Stimulated activated CD8-positive, alpha-beta memory T cell treated with anti-CD3 and anti-CD28 coated beads, Interleukin-12 subunit alpha, Interleukin-12 subunit beta, amount 100 ng/mL, for 24 hours (primary cell): ENCODE measurements around the gene SLC1A1.

Experiments used
- DNase-seq: peaks from one replicate; pipeline ENCODE4 v3.0.0-alpha.2; 2020; ENCODE audit errors: extremely low read depth

The SLC1A1 gene

DNA sequence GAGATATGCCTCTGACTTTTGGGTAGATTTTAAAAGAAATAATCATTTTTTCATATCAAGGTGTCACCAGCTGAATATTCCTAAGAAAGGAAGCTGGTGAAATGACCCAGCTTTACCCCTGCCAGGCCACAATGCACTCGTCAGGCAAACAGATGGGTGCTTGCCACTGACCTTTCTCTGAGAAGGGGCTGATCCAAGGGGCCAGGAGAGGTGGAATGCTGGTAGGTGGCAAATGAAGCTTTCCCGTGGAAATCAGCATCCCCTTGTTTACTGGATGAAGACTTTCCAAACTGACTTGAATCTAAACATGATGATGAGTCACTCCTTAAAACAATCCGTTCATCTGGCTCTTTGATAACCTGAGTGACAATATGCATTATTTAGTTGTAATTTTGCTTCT lies 127.5 kb downstream of the SLC1A1 start:
- no peak for DNase-seq

DNA sequence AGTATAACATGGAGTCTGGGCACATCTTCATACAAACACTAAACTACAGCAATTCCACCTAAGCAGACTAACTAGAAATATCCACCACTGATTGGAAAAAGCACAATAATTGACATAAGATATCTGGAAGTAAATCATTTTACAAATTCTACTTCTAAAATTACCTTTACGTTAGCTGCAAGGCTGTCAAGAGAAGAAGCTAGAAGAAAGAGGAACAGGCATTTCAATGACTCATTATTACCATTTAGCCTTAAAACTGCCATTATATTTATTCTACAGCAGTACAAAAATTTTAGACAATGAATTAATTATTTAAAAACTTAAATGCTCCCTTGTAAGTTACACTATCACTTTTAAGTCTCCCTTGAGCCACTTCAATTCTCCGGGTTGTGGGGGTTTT lies 128.4 kb downstream of the SLC1A1 start:
- DNase-seq: no peak

DNA sequence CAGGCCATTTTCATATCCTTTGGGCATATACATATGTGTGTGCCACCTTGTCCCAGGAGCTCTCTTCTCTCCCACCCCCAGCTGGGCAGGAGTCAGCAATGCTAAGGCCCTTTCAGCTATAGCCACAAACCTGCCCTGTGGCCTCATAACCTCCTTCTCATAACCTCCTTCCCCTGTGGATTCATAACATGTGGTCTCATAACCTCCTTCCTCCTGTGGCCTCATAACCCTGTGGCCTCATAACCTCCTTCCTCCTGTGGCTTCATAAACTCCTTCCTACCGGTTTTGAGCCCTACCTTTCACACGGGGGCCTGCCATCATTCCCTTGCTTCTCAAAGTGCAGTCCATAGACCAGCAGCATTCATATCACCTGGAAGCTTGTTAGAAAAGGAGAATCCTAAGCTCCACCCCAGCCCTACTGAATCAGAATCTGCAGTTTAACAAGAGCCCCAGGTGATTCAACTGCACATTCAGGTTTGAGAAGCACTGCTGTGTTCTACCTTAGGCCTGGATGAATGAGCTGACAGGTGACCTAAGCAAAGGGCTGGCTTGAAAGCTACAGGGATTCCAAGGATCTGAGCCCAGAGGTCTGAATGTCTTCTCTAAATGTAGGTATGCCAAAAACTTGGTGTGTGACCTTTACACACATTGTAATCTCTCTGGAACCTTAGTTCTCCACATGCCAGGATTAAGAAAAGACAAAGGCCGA lies 129.9 kb downstream of the SLC1A1 start:
- DNase-seq: no peak

DNA sequence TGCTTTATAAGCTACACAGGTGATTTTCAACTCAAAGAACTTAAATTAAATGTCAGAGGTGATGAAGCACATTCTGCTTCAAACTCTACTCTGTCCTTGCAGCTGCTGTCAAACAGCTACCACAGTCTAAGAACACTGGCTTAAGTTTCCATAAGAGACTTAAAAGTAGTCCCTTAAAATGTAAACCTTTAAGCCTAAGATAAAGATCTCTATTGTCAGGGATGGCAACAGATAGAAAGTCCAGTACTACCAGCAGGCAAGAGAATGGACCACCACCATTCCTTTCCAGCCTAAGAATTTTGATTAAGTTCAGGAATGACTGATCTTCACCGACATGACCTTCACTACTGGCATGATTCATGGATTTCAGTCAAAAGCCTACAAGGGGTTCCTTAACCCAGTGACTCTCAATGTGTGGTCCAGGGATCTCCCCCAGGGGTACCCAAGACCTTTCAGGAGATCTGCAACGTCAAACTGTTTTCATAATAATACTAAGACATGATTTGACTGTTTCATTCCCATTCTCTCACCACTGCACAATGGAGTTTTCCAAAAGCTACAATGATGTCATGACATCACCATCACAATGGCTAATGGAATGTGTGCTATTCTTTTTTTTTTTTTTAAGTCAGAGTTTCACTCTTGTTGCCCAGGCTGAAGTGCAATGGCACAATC lies 130.8 kb downstream of the SLC1A1 start:
- DNase-seq: no peak

DNA sequence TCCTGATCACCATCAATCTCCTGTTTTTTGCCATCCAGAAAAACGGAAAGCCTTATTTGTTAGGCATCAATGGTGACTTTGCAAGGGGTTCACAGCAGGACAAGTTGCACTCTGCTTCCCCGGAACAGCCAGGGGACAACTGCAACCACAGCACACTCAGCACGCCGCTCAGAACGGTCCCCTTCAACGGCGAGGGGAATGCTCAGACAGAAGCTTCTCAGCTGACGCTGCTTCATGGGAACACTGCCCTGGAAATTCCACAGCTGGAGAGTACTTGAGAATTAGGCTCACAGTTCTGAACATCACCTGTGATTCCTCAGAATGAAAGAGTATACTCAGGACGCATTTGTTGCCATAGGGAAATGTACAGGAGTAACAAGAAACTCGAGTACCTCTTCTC lies 131.7 kb downstream of the SLC1A1 start:
- DNase-seq: no peak

DNA sequence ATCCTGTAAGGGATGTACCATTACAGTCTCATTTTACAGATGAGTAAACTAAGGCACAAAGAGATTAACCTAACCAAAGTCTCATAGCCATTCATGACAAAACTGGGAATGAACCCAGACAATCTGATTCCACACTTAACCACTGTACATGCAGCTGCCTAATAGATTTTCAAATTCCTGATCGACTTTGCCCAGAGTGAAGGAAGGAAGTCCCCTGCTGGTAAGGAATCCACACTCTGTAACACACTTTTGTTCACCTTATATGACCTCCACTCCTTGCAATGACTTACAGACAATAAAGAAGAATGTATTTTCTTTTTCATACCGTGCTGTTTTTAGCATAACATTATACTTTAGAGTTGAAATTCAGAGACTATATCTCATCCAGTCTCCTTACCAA lies 140.6 kb downstream of the SLC1A1 start:
- no peak for DNase-seq
